ENCODE measurements around the gene C1orf53. TPM values are rescaled to one million over a fixed set of nuclear protein-coding genes. Genes with fewer than 3 reads are reported as not detected.

Gene C1orf53
- total RNA-seq, 4 donors from 2014 or later: 1.3 to 11.8 (median 10.3) TPM; not detected in 1

DNA sequence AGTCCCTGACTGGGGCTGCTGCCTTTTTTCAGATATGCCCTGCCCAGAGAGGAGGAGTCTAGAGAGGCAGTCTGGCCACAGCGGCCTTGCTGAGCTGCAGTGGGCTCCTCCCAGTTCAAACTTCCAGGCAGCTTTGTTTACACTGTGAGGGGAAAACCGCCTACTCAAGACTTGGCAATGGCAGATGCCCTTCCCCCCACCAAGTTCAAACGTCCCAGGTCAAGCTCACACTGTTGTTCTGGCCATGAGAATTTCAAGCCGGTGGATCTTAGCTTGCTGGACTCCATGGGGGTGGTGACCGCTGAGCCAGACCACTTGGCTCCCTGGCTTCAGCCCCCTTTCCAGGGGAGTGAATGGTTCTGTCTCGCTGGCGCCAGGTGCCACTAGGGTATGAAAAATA lies 18.3 kb upstream of the C1orf53 start:
- Histone ChIP-seq H3K36me3 (no peaks in the 10 kb centered on the region), H3K27me3 (peaks cover 12% of the 10 kb centered on the region), H3K4me1 (no peaks in the 10 kb centered on the region), H3K27ac (no peak overlapping the region), H3K4me3 (no peak overlapping the region), H3K9me3 (no peaks in the 10 kb centered on the region)
- TF ChIP-seq POLR2A (IDR thresholded peaks at IDR 0.05) (no peak), POLR2AphosphoS5 (IDR thresholded peaks at IDR 0.05) (no peak)
- TF ChIP-seq, protein P1, sequence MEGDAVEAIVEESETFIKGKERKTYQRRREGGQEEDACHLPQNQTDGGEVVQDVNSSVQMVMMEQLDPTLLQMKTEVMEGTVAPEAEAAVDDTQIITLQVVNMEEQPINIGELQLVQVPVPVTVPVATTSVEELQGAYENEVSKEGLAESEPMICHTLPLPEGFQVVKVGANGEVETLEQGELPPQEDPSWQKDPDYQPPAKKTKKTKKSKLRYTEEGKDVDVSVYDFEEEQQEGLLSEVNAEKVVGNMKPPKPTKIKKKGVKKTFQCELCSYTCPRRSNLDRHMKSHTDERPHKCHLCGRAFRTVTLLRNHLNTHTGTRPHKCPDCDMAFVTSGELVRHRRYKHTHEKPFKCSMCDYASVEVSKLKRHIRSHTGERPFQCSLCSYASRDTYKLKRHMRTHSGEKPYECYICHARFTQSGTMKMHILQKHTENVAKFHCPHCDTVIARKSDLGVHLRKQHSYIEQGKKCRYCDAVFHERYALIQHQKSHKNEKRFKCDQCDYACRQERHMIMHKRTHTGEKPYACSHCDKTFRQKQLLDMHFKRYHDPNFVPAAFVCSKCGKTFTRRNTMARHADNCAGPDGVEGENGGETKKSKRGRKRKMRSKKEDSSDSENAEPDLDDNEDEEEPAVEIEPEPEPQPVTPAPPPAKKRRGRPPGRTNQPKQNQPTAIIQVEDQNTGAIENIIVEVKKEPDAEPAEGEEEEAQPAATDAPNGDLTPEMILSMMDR (IDR thresholded peaks at IDR 0.05): no peak
- 83% methylated on average over 6 of the region's 7 CpGs for WGBS
- DNase-seq (ENCODE audit: low spot score in 2 of 2): no peak

DNA sequence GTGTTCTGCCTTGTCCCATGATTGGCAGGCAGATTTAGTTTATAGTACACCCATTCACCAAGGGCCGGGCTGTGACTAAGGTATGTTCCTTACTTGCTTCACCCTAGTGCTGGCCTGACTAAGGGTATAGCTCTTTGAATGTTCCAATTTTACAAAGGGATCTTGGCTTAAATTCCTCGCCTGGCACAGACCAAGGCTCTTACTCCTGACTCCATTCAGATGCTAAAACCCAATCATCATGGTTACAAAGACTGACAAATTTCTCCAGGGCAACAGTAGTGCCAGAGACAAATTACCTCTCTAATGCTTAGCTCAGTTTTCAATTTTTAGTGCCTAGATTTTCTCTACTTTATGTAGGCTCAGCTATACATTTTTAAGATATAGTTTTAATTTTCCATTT lies 11.5 kb upstream of the C1orf53 start:
- Histone ChIP-seq H3K27me3 (peaks cover 22% of the 10 kb centered on the region), H3K9me3 (no peaks in the 10 kb centered on the region), H3K4me3 (no peak overlapping the region), H3K36me3 (no peaks in the 10 kb centered on the region), H3K27ac (no peak overlapping the region), H3K4me1 (no peaks in the 10 kb centered on the region)
- 86% methylated on average over 2 of the region's 2 CpGs for WGBS
- no peak for TF ChIP-seq POLR2AphosphoS5 (IDR thresholded peaks at IDR 0.05)
- TF ChIP-seq, protein P1 (IDR thresholded peaks at IDR 0.05): no peak
- no peak for TF ChIP-seq POLR2A (IDR thresholded peaks at IDR 0.05)
- no peak for TF ChIP-seq EP300 (IDR thresholded peaks at IDR 0.05)
- no peak for DNase-seq (ENCODE audit: low spot score in 2 of 2)

GRCh38 chr1:197892684-197893083 lies 9.7 kb upstream of the C1orf53 start:
- Histone ChIP-seq H3K4me1 (no peaks in the 10 kb centered on the region), H3K27ac (no peak overlapping the region), H3K9me3 (no peaks in the 10 kb centered on the region), H3K4me3 (no peak overlapping the region), H3K36me3 (no peaks in the 10 kb centered on the region), H3K27me3 (peaks cover 28% of the 10 kb centered on the region)
- TF ChIP-seq POLR2A (IDR thresholded peaks at IDR 0.05) (no peak), POLR2AphosphoS5 (IDR thresholded peaks at IDR 0.05) (no peak), EP300 (IDR thresholded peaks at IDR 0.05) (no peak)
- TF ChIP-seq, protein P1 (IDR thresholded peaks at IDR 0.05): no peak
- DNase-seq (ENCODE audit: low spot score in 2 of 2): no peak

- 59% methylated on average over 2 of the region's 2 CpGs for WGBS
- H3K4me1 ChIP-seq: no peaks in the 10 kb centered on the region
- no peak overlapping the region for H3K4me3 ChIP-seq
- H3K9me3 ChIP-seq: no peaks in the 10 kb centered on the region
- no peaks in the 10 kb centered on the region for H3K36me3 ChIP-seq
- TF ChIP-seq POLR2A (IDR thresholded peaks at IDR 0.05) (no peak), EP300 (IDR thresholded peaks at IDR 0.05) (no peak), POLR2AphosphoS5 (IDR thresholded peaks at IDR 0.05) (no peak)
- TF ChIP-seq, protein P1 (IDR thresholded peaks at IDR 0.05): no peak
- no peak overlapping the region for H3K27ac ChIP-seq
- no peak for DNase-seq (ENCODE audit: low spot score in 2 of 2)
- H3K27me3 ChIP-seq: peaks cover 24% of the 10 kb centered on the region
Measured at GRCh38 chr1:197896301-197896700, 6.1 kb upstream of the C1orf53 start.

- peaks cover 22% of the 10 kb centered on the region for H3K27me3 ChIP-seq
Measured at GRCh38 chr1:197899037-197899436, 3.4 kb upstream of the C1orf53 start.

More at GRCh38 chr1:197899037-197899436, 3.4 kb upstream of the C1orf53 start:
- DNase-seq (ENCODE audit: low spot score in 2 of 2): no peak
- Histone ChIP-seq H3K36me3 (no peaks in the 10 kb centered on the region), H3K4me3 (no peak overlapping the region), H3K27ac (no peak overlapping the region), H3K4me1 (peaks cover 15% of the 10 kb centered on the region), H3K9me3 (no peaks in the 10 kb centered on the region)
- TF ChIP-seq EP300 (IDR thresholded peaks at IDR 0.05) (no peak), POLR2A (IDR thresholded peaks at IDR 0.05) (no peak), POLR2AphosphoS5 (IDR thresholded peaks at IDR 0.05) (no peak)
- TF ChIP-seq, protein P1 (IDR thresholded peaks at IDR 0.05): no peak
- WGBS: 90% methylated on average over 1 of the region's 1 CpG

Data from suprapubic skin (tissue), 4 donors.